Astrocyte of the spinal cord (primary cell): ENCODE results near the gene NCOA1.

ENCODE experiments used
- DNase-seq: peaks from one replicate; pipeline ENCODE4 v3.0.0; 2011; ENCODE audit warnings: low read depth, low spot score
- H3K4me3 ChIP-seq: 2 replicates; pipeline ENCODE4 v1.5.1; 2011; ENCODE audit warnings: low read depth, mild to moderate bottlenecking, low read length, moderate library complexity
- in situ Hi-C: cut with HindIII; loops from 2 replicates; pipeline ENCODE4 v1.10.0; 2017; ENCODE audit warnings: low sequenced_read_pairs
- TF ChIP-seq, protein P1 (sequence below): IDR thresholded peaks from 2 replicates; pipeline ENCODE4 v1.5.1; 2012; ENCODE audit warnings: low read depth, mild to moderate bottlenecking, low read length, inconsistent platforms

The NCOA1 gene

DNA sequence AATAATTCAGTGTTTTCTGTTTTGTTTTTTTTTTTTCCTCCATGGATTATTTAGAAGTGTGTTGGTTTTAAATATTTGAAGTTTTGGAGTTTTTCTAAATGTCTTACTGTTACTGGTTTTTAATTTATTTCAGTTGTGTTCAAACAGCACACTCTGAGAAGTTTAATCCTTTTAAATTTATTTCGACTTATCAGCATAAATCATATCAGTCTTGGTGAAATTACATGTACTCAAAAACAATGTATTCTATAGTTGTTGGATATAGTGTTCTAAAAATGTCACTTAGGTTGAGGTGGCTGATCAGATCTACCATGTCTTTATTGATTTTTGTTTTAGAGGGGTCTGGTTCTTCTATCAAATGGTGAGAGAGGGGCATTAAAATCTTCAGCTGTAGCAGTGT lies 134.7 kb downstream of the NCOA1 start:
- no peak for DNase-seq
- TF ChIP-seq, protein P1, sequence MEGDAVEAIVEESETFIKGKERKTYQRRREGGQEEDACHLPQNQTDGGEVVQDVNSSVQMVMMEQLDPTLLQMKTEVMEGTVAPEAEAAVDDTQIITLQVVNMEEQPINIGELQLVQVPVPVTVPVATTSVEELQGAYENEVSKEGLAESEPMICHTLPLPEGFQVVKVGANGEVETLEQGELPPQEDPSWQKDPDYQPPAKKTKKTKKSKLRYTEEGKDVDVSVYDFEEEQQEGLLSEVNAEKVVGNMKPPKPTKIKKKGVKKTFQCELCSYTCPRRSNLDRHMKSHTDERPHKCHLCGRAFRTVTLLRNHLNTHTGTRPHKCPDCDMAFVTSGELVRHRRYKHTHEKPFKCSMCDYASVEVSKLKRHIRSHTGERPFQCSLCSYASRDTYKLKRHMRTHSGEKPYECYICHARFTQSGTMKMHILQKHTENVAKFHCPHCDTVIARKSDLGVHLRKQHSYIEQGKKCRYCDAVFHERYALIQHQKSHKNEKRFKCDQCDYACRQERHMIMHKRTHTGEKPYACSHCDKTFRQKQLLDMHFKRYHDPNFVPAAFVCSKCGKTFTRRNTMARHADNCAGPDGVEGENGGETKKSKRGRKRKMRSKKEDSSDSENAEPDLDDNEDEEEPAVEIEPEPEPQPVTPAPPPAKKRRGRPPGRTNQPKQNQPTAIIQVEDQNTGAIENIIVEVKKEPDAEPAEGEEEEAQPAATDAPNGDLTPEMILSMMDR: no peak
- H3K4me3 ChIP-seq: no peak overlapping the region
- in situ Hi-C loops: no loop called here

GRCh38 chr2:24626131-24626530 lies 135.1 kb downstream of the NCOA1 start:
- in situ Hi-C loops: no loop called here
- TF ChIP-seq, protein P1: no peak
- DNase-seq: no peak
- H3K4me3 ChIP-seq: no peak overlapping the region

DNA sequence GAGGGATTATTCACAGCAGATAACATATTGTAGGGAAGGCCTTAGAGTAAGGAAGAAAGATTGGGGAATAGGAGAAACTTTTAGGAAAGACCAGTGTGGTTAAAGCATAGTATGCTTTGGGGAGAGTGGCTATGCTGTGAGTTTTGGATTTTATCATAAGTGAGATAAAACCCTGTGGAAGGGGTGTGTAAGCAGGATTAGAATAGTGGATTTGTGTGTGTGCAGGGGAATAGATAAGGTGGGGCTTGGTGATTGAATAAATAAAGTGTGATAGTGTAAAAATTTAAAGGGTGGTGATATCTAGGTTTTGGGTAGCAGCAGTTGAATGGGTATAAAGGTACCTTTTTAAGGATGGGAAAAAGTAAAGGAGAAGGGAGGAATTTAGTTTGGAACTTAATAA lies 137.7 kb downstream of the NCOA1 start:
- DNase-seq: no peak
- no peak overlapping the region for H3K4me3 ChIP-seq
- in situ Hi-C loops: no loop called here
- TF ChIP-seq, protein P1: no peak

DNA sequence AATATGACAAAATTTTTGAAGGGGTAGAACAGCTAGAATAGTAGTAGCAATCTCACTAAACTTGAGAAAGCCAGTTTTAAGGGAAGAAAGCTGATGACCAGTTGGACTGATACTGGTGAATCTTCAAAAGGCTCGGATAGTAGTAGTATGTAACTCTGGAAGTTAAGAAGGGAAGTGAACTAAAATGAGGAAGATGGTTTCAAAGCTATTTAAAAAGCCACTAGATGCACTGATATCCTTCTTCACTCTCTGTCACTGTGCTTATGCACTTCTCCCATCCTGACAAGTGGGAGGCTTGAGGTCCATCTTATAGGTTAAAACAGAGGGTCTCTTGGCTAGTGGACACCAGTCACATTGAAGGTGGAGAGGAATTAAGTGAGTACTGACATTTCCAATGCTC lies 141.1 kb downstream of the NCOA1 start:
- no peak overlapping the region for H3K4me3 ChIP-seq
- TF ChIP-seq, protein P1: no peak
- DNase-seq: no peak
- in situ Hi-C loops: no loop called here

- H3K4me3 ChIP-seq: no peak overlapping the region
- in situ Hi-C loops: no loop called here
- no peak for DNase-seq
- TF ChIP-seq, protein P1: no peak
Measured at GRCh38 chr2:24635181-24635580, 144.1 kb downstream of the NCOA1 start.

DNA sequence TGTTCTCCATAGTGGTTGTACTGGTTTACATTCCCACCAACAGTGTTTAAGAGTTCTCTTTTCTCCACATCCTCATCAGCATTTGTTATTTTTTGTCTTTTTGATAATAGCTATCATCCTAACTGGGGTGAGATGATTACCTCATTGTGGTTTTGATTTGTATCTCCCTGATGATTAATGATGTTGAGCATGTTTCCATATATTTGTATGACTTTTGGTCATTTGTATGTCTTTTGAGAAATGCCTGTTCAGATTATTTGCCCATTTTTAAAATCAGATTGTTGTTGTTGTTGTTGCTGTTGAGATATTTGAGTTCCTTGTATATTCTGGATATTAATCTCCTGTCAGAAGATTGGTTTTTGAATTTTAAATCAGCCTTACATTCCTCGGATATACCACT lies 147.5 kb downstream of the NCOA1 start:
- no peak for DNase-seq
- TF ChIP-seq, protein P1: no peak
- in situ Hi-C loops: no loop called here
- H3K4me3 ChIP-seq: no peak overlapping the region

GRCh38 chr2:24642351-24642750 lies 151.3 kb downstream of the NCOA1 start:
- no peak overlapping the region for H3K4me3 ChIP-seq
- TF ChIP-seq, protein P1: no peak
- DNase-seq: no peak
- in situ Hi-C loops: no loop called here
